M059J (cell line): ENCODE data around the gene EHBP1. TPM values are rescaled to one million over a fixed set of nuclear protein-coding genes. Genes with fewer than 3 reads are reported as not detected.
"Not testable (repeated sequence)": the region's sequence is repeated elsewhere in the genome, so short reads cannot be mapped to it uniquely, and the experiment has no call there.

Experiments
- DNase-seq: peaks from one replicate; pipeline ENCODE4 v3.0.0-alpha.2; 2012; ENCODE audit warnings: low read depth
- total RNA-seq: library from RNA; depleted of rRNA; stranded (reverse); fragments of >200 nt; shearing (Covaris generic); gene quantifications from 2 replicates; pipeline ENCODE4 v1.2.3, GENCODE V29; 2014

Gene EHBP1
- total RNA-seq, 1 experiment from 2014 or later: 50.2 TPM

- peak; percentile 34 for DNase-seq
Measured at GRCh38 chr2:62736899-62737559, 31.5 kb downstream of the EHBP1 start.

- DNase-seq: no peak
Measured at GRCh38 chr2:62738981-62739936, 33.7 kb downstream of the EHBP1 start.

- no peak for DNase-seq
Measured at GRCh38 chr2:62740221-62740620, 34.7 kb downstream of the EHBP1 start.

- DNase-seq: no peak
Measured at GRCh38 chr2:62741127-62741526, 35.6 kb downstream of the EHBP1 start.

- DNase-seq: peak; percentile 64
Measured at GRCh38 chr2:62741954-62742722, 36.6 kb downstream of the EHBP1 start.

GRCh38 chr2:62743506-62743905, 38.0 kb downstream of the EHBP1 start:
- no peak for DNase-seq

- no peak for DNase-seq
Measured at GRCh38 chr2:62744603-62745002, 39.1 kb downstream of the EHBP1 start.

- DNase-seq: no peak
Measured at GRCh38 chr2:62745891-62746481, 40.5 kb downstream of the EHBP1 start.

- no peak for DNase-seq
Measured at GRCh38 chr2:62747169-62747568, 41.7 kb downstream of the EHBP1 start.

- DNase-seq: no peak
Measured at GRCh38 chr2:62747876-62748275, 42.4 kb downstream of the EHBP1 start.

- DNase-seq: not testable (repeated sequence)
Measured at GRCh38 chr2:62749111-62749510, 43.6 kb downstream of the EHBP1 start.

- DNase-seq: no peak
Measured at GRCh38 chr2:62757029-62757428, 51.5 kb downstream of the EHBP1 start.

- DNase-seq: no peak
Measured at GRCh38 chr2:62760026-62760425, 54.5 kb downstream of the EHBP1 start.

GRCh38 chr2:62760555-62760954, 55.0 kb downstream of the EHBP1 start:
- DNase-seq: peak; percentile 73

GRCh38 chr2:62765619-62766376, 60.3 kb downstream of the EHBP1 start:
- peak; percentile 6 for DNase-seq

- DNase-seq: peak; percentile 18
Measured at GRCh38 chr2:62768615-62769014, 63.1 kb downstream of the EHBP1 start.

GRCh38 chr2:62770629-62771028, 65.1 kb downstream of the EHBP1 start:
- DNase-seq: no peak

- peak; percentile 75 for DNase-seq
Measured at GRCh38 chr2:62774555-62775366, 69.2 kb downstream of the EHBP1 start.

- no peak for DNase-seq
Measured at GRCh38 chr2:62775367-62775668, 69.8 kb downstream of the EHBP1 start.

- peak; percentile 63 for DNase-seq
Measured at GRCh38 chr2:62783679-62784078, 78.2 kb downstream of the EHBP1 start.
